ENCODE data around the gene ANXA7.

The ANXA7 gene

DNA sequence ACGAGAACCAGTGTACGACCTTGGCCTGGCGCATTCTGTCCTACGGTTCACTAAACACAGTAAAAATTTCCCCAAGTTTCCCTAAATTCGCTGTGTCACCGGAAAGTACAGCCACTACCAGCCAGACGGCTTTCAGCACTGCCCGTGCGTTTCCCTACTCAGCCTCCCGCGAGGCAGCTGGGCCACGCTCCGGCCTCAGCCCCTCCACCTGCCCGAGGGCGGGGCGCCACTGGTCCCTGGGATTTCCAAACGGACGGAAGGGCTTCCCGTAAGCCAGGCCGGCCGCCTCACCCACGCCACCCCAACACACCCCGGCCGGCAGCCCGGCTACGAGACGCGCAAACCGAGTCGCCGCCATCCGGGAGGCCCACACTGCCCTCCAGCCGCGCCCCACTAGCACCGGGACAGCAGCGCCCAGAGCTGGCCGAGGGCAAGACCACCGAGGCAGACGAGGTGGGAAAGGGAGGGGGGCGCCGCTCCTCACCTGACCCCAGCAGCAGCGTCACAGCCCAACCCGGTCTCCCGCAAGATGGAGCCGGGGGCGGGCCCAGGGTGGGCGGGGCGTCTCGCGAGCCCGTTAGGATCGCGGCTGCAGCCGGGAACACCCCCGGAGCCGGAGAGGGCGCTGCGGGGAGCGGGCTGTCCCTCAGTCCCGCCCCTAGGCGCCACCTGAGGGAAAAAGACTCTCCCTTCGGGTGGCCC is at the start of gene ANXA7:
Gene ANXA7, minus strand, starts transcription at position 531 of the 702 bp plus-strand sequence. CDS start 13,202 bp downstream, outside the sequence.
- H3K4me3 ChIP-seq (ENCODE audit: low read depth, low read length) = peak within 1 kb of the TSS; percentile 77
- TF ChIP-seq, protein P1, sequence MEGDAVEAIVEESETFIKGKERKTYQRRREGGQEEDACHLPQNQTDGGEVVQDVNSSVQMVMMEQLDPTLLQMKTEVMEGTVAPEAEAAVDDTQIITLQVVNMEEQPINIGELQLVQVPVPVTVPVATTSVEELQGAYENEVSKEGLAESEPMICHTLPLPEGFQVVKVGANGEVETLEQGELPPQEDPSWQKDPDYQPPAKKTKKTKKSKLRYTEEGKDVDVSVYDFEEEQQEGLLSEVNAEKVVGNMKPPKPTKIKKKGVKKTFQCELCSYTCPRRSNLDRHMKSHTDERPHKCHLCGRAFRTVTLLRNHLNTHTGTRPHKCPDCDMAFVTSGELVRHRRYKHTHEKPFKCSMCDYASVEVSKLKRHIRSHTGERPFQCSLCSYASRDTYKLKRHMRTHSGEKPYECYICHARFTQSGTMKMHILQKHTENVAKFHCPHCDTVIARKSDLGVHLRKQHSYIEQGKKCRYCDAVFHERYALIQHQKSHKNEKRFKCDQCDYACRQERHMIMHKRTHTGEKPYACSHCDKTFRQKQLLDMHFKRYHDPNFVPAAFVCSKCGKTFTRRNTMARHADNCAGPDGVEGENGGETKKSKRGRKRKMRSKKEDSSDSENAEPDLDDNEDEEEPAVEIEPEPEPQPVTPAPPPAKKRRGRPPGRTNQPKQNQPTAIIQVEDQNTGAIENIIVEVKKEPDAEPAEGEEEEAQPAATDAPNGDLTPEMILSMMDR (IDR thresholded peaks at IDR 0.05; ENCODE audit: borderline replicate concordance, insufficient read depth, low read depth, low read length) = peak; percentile 38; the same call in 1 of the 2 replicates

DNA sequence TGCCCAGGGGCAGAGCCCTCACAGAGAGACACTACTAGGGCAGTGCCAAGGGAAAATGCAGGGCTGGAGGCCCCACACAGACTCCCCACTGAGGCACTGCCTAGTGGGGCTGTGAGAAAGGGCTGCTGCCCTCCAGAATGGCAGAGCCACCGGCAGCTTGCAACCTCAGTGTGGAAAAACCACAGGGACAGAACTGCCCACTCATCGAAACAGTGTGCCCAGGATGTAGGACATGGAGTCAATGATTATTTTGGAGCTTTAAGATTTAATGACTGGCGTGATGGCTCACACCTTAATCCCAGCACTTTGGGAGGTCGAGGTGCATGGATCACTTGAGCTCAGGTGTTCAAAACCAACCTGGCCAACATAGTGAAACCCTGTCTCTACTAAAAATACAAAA is 47.0 kb upstream of the ANXA7 start:
- TF ChIP-seq, protein P1 (IDR thresholded peaks at IDR 0.05; ENCODE audit: borderline replicate concordance, insufficient read depth, low read depth, low read length) = no peak
- H3K4me3 ChIP-seq (ENCODE audit: low read depth, low read length) = no peak overlapping the region

DNA sequence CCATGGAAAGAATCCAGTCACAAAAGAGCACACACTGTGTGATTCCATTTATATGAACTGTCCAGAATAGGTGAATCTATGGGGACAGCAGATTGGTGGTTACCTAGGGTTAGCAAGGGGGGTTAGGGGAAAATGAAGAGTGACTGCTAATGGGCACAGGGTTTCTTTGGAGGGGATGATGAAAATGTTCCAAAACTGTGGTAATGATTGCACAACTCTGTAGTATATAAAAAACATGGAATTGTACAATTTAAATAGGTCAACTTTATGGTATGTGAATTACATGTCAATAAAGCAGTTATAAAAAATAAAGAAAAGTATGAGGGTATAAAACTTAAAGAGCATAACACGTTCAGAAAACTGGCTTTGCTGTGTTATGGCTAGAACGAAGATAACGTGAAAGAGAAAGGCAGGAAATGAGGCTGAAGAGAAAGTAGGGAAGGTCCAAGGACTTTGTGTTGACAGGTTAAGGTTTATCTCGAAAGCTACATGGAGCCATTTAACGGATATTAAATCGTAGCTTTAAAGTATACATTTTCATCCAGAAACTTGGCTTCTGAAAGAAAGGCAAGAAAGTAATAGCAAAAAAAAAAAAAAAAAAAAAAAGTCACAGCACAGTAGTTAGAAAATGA is 45.9 kb upstream of the ANXA7 start:
- TF ChIP-seq, protein P1 (IDR thresholded peaks at IDR 0.05; ENCODE audit: borderline replicate concordance, insufficient read depth, low read depth, low read length) = no peak
- H3K4me3 ChIP-seq (ENCODE audit: low read depth, low read length) = no peak overlapping the region

DNA sequence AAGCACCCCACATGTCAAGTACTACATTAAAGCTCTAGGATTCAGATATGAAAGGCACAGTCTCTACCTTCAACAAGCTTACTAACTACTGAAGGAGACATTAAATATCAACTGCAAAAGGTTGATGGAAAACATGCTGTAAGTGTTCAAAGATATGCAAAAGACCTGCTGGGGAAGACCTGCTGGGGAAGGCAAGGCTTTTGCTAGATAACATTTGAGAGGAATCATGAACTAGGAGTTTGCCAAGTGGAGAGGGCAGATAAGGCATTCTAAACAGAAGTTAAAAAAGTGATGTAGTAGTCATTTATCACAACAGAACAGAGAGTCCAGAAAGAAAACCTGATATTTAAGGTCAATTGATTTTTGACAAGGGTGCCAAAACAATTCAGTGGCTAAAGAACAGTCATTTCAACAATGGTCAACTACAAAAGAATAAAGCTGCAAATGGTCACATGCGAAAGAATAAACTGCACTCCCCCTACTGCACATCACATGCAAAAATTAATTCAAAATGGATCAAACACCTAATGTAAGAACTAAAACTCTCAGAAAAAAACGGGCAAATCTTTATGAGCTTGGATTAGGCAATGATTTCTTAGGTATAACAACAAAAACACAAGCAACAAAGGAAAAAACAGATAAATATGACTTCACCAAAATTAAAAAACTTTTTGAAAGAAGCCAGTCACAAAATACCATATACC is 42.5 kb upstream of the ANXA7 start:
- no peak overlapping the region for H3K4me3 ChIP-seq (ENCODE audit: low read depth, low read length)
- TF ChIP-seq, protein P1 (IDR thresholded peaks at IDR 0.05; ENCODE audit: borderline replicate concordance, insufficient read depth, low read depth, low read length) = no peak

DNA sequence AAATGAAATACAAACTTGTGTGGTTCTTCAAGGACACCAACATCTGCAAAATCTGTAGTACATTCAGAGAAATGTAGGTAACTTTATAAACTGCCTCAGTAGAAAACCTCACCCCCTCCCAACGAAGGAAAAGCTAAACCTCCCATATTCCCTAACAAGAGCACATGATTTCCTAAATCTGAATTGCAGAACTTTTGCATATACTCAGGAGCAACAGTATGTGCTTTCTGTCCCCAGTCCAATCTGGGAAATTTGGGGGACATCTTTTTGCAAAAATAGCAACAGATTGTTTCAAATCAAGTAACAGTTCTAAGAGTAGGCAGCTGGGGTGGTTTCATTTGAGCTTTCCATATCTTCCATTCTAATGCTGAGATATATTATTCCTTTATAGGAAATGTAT is 35.3 kb upstream of the ANXA7 start:
- H3K4me3 ChIP-seq (ENCODE audit: low read depth, low read length) = no peak overlapping the region
- TF ChIP-seq, protein P1 (IDR thresholded peaks at IDR 0.05; ENCODE audit: borderline replicate concordance, insufficient read depth, low read depth, low read length) = no peak

DNA sequence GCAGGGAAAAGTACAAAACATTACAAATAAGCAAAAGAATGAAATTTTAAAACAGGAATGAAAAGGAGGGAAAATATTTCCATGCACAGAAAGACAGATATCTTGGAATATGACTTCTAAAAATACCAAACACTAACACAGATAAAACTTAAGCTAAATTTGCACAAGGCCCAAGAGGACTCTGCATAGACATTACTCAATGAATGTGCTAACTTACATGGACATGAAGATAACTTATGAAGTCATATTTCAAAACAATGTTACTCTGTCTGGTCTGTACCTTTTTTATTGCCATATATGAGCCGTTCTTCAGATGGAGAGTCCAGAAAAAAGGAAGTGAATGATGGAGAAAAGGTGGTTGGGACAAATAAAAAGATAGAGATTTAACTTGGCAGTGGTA is 34.5 kb upstream of the ANXA7 start:
- TF ChIP-seq, protein P1 (IDR thresholded peaks at IDR 0.05; ENCODE audit: borderline replicate concordance, insufficient read depth, low read depth, low read length) = no peak
- no peak overlapping the region for H3K4me3 ChIP-seq (ENCODE audit: low read depth, low read length)

Measured in GM12875 (cell line).